Spleen (tissue), 11 donors: ENCODE data around the gene WAPL. TPM values are rescaled to one million over a fixed set of nuclear protein-coding genes. Genes with fewer than 3 reads are reported as not detected.
A peak's percentile ranks its signal among the peaks of the same experiment; 100 is the strongest.

Experiments used
- DNase-seq: peaks from one replicate; pipeline ENCODE4 v3.0.0-alpha.2; 2020
- H3K27ac ChIP-seq, 8 donors: fragments of 200-600 bp; sonication (generic) in 7 of 8; 1 replicate in 4 of 8; 2 replicates in 4 of 8; pipeline versions ENCODE4 v1.5.0 to v1.8.0; 2016 to 2021; ENCODE audit warnings: inconsistent platforms in 4 of 8, mild to moderate bottlenecking in 4 of 8, moderate library complexity in 1 of 8
- H3K27me3 ChIP-seq, 7 donors: fragments of 200-600 bp; sonication (generic) in 6 of 7; replicated peaks in 1 of 7; 1 replicate in 4 of 7; 2 replicates in 3 of 7; pipeline versions ENCODE4 v1.5.0 to v1.8.0; 2016 to 2021; ENCODE audit warnings: inconsistent platforms in 3 of 7, mild to moderate bottlenecking in 1 of 7
- H3K36me3 ChIP-seq, 6 donors: fragments of 200-600 bp; sonication (generic) in 5 of 6; 1 replicate in 4 of 6; 2 replicates in 2 of 6; pipeline versions ENCODE4 v1.5.0 to v1.8.0; 2016 to 2021; ENCODE audit warnings: inconsistent platforms in 2 of 6
- H3K4me1 ChIP-seq, 6 donors: fragments of 200-600 bp; sonication (generic) in 5 of 6; 1 replicate in 3 of 6; 2 replicates in 3 of 6; pipeline versions ENCODE4 v1.5.0 to v1.8.0; 2016 to 2021; ENCODE audit warnings: inconsistent platforms in 3 of 6
- H3K4me3 ChIP-seq, 8 donors: fragments of 200-600 bp; sonication (generic) in 7 of 8; 1 replicate in 4 of 8; 2 replicates in 4 of 8; pipeline versions ENCODE4 v1.5.0 to v1.8.0; 2016 to 2021; ENCODE audit warnings: inconsistent platforms in 4 of 8, mild to moderate bottlenecking in 4 of 8, moderate library complexity in 2 of 8
- H3K9me3 ChIP-seq, 8 donors: fragments of 200-600 bp; sonication (generic) in 7 of 8; 1 replicate in 4 of 8; 2 replicates in 4 of 8; pipeline versions ENCODE4 v1.5.0 to v1.8.0; 2016 to 2021; ENCODE audit warnings: inconsistent platforms in 4 of 8
- POLR2A ChIP-seq, 3 donors: fragments of 450-650 bp; IDR thresholded peaks; one replicate each; pipeline ENCODE4 v1.5.1; 2017; ENCODE audit warnings: antibody characterized with exemption in 3 of 3, mild to moderate bottlenecking in 1 of 3
- POLR2AphosphoS5 ChIP-seq, 3 donors: sonication (generic); formaldehyde crosslinking; IDR thresholded peaks; one replicate each; pipeline ENCODE4 v1.5.1; 2017; ENCODE audit warnings: antibody characterized with exemption in 3 of 3
- WGBS, 5 donors: extraction: QIAGEN DNeasy Blood & Tissue Kit in 3 of 5; methylation state at CpG; one replicate each; pipeline versions ENCODE4 v1.1.5 to v1.1.7; 2013 to 2018; 5-methylcytosine and 5-hydroxymethylcytosine counted together
- intact Hi-C: fragments of 100-400 bp; cut with DNase I; formaldehyde crosslinking; loops from one replicate; pipeline ENCODE4 v1.15.0; 2023; ENCODE audit warnings: low total_unique reads
- polyA plus RNA-seq, 3 donors: library from polyadenylated mRNA; stranded (reverse); fragments of 200-250 nt; gene quantifications; one replicate each; pipeline ENCODE4 v1.2.1, GENCODE V29; 2013
- total RNA-seq, 7 donors: library from RNA; depleted of rRNA in 3 of 7; stranded (reverse); fragments of >200 nt in 3 of 7; fragmentation: NEBNext Ultra II Directional in 4 of 7; extraction: Animal tissue kit (Norgen Biotek cat#: 25700) in 4 of 7; gene quantifications; one replicate each; pipeline versions ENCODE4 v1.1.0 to v1.2.1, GENCODE V29; 2016 to 2021
- TF ChIP-seq, protein P1 (sequence below), 11 experiments: fragments of 200-600 bp in 7 of 11; fragments of 450-650 bp in 4 of 11; sonication (generic) in 4 of 11; IDR thresholded peaks in 8 of 11; conservative IDR thresholded peaks in 3 of 11; 1 replicate in 7 of 11; 2 replicates in 4 of 11; pipeline versions ENCODE4 v1.4.0 to v1.8.0; 2016 to 2021; ENCODE audit warnings: antibody characterized with exemption in 11 of 11, inconsistent platforms in 4 of 11, mild to moderate bottlenecking in 1 of 11
- donor health status: healthy with polysubstance abuse.
- donor health status: DM: no; HTN: no; CAD: no; lungs with moderate emphysema.
- donor health status: DM: no; HTN: no; CAD: no.
- donor health status: Bipolar disorder and iron deficiency.
- donor health status: healthy.
- donor health status: DM: no; HTN: no; CAD: no.
- donor health status: DM: yes; HTN: yes; CAD: no.

WAPL gene
- total and polyA plus RNA-seq, 10 donors = 13.6 to 59.1 (median 43.0) TPM

DNA sequence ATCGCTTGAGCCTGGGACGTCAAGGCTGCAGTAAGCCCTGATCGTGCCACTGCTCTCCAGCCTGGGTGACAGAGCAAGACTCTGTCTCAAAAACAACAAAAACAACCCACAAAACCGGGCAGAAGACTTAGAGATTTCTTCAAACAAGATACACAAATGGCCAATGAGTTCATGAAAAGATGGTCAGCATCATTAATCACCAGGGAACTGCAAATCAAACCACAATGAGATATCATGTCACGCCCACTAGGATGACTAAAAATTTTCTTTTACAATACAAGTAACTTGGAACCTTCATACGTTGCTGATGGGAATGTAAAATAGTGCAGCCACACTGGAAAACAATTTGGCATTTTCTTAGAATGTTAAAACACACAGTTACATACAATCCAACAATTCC is 77.7 kb downstream of the WAPL start:
- intact Hi-C loops = no loop called here
- H3K9me3 ChIP-seq = no peaks in the 10 kb centered on the region
- peaks cover 7 to 100% (median 74%) of the 10 kb centered on the region in 6 donors for H3K36me3 ChIP-seq
- H3K4me3 ChIP-seq = no peak overlapping the region
- no peak for DNase-seq
- H3K27ac ChIP-seq = no peak overlapping the region
- peaks cover 0 to 35% (median 14%) of the 10 kb centered on the region in 6 donors for H3K4me1 ChIP-seq
- H3K27me3 ChIP-seq = no peaks in the 10 kb centered on the region
- TF ChIP-seq POLR2AphosphoS5 (IDR thresholded peaks at IDR 0.05) (no peak), POLR2A (IDR thresholded peaks at IDR 0.05) (no peak)
- TF ChIP-seq, protein P1, sequence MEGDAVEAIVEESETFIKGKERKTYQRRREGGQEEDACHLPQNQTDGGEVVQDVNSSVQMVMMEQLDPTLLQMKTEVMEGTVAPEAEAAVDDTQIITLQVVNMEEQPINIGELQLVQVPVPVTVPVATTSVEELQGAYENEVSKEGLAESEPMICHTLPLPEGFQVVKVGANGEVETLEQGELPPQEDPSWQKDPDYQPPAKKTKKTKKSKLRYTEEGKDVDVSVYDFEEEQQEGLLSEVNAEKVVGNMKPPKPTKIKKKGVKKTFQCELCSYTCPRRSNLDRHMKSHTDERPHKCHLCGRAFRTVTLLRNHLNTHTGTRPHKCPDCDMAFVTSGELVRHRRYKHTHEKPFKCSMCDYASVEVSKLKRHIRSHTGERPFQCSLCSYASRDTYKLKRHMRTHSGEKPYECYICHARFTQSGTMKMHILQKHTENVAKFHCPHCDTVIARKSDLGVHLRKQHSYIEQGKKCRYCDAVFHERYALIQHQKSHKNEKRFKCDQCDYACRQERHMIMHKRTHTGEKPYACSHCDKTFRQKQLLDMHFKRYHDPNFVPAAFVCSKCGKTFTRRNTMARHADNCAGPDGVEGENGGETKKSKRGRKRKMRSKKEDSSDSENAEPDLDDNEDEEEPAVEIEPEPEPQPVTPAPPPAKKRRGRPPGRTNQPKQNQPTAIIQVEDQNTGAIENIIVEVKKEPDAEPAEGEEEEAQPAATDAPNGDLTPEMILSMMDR (IDR thresholded peaks at IDR 0.05 in 8 of 11, conservative IDR thresholded peaks at IDR 0.05 in 3 of 11) = no peak
- WGBS, 5 donors = 75 to 93% (median 85%) methylated on average over 6 of the region's 6 CpGs

DNA sequence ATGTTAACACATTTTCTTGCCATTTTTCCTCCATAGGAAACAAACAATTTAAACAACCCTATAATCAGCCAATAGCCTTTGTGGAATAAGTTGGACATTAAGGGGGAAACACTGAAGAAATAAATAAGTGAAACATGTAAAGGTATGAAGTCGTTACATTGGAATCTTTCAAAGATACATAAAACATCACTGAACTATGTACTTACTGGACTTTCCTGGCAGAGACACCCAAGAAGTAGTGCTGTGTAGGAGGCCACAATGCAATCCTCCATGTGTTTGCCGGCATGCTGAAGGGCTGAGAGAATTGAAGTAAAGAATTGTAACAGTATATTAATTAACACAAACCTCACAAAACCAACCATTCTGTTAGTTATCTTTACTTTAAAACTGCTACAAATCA is 78.5 kb downstream of the WAPL start:
- Histone ChIP-seq H3K9me3 (no peaks in the 10 kb centered on the region), H3K27me3 (no peaks in the 10 kb centered on the region), H3K36me3 (peaks cover 7 to 99% (median 74%) of the 10 kb centered on the region in 6 donors), H3K27ac (no peak overlapping the region), H3K4me3 (no peak overlapping the region), H3K4me1 (peaks cover 0 to 32% (median 14%) of the 10 kb centered on the region in 6 donors)
- TF ChIP-seq POLR2AphosphoS5 (IDR thresholded peaks at IDR 0.05) = no peak
- TF ChIP-seq, protein P1 (IDR thresholded peaks at IDR 0.05 in 8 of 11, conservative IDR thresholded peaks at IDR 0.05 in 3 of 11) = no peak
- TF ChIP-seq POLR2A (IDR thresholded peaks at IDR 0.05) = no peak
- 91 to 97% (median 97%) methylated on average over 2 of the region's 2 CpGs for WGBS, 5 donors
- DNase-seq = no peak
- intact Hi-C loops = no loop called here

DNA sequence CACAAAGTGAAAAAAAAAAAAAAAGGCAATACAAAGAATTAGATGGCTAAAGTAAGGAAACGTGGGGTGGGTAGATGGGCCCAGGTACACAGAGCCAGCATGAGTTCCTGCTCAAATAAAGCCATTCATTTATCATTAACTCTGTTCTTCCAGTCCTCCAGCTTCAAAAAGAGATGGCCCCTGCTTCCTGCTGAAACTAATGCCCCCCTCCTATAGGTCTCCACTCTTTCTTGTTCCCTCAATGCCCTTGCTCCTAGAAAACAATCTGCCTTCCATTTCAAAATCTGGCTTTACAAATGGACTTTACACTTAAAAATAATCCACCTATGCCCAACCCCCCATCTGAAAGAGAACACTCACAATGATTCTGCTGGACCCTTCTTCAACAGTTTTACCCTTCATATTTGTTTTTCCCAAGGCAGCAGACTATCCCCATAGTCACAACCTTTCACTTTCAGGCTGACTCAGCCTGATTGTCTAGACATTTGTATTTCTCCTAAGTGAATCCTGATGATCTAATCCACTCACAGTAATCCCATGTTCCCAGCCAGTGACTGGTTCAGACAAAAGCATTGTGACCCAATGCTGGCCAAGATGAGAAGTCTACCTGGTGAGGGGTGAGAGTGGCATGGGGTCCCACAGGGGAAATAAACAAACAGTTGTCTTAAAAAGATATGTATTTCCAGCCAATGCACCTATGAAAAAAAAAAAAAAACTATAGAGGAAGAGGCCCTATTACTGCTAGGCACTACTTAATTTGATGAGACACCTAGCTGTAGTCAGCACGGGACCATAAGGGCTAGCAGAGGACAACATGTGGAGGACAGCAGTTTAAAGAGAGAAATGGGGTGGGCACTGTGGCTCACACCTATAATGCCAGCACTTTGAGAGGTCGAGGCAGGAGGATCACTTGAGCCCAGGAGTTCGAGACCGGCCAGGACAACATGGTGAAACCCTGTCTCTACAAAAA is 80.4 kb downstream of the WAPL start:
- Histone ChIP-seq H3K9me3 (no peaks in the 10 kb centered on the region), H3K4me3 (no peak overlapping the region), H3K36me3 (peaks cover 10 to 100% (median 85%) of the 10 kb centered on the region in 6 donors), H3K4me1 (peaks cover 0 to 13% (median 6%) of the 10 kb centered on the region in 6 donors), H3K27ac (peak overlapping the region in 1 of 8 donors; percentile 3), H3K27me3 (no peaks in the 10 kb centered on the region)
- intact Hi-C loops = no loop called here
- TF ChIP-seq POLR2AphosphoS5 (IDR thresholded peaks at IDR 0.05) (no peak), POLR2A (IDR thresholded peaks at IDR 0.05) (no peak)
- TF ChIP-seq, protein P1 (IDR thresholded peaks at IDR 0.05 in 8 of 11, conservative IDR thresholded peaks at IDR 0.05 in 3 of 11) = no peak
- WGBS, 5 donors = 93 to 98% (median 97%) methylated on average over 5 of the region's 5 CpGs
- no peak for DNase-seq

DNA sequence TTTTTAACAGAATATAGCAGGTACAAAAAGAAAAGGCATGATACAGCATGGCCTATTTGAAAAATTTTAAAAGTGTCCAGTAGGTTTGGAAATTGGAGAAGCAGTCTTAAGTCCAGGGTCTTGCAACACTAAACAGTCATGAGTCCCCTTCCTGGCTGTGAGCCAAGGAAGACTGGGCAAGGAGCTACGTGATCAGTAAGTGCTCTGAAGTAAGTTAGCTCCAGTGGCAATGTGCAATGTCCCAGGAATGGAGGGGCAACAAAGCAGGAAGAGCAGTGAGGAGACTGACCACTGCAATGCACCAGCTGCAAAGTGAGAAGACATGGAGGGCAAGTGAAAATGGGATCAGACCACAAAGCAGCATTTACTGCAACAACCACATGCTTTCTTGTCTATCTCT is 82.0 kb downstream of the WAPL start:
- H3K27me3 ChIP-seq = no peaks in the 10 kb centered on the region
- TF ChIP-seq POLR2AphosphoS5 (IDR thresholded peaks at IDR 0.05) = peak in 1 of 3 donors; percentile 51
- TF ChIP-seq POLR2A (IDR thresholded peaks at IDR 0.05) = no peak
- TF ChIP-seq, protein P1 (IDR thresholded peaks at IDR 0.05 in 8 of 11, conservative IDR thresholded peaks at IDR 0.05 in 3 of 11) = no peak
- intact Hi-C loops = no loop called here
- no peak for DNase-seq
- no peak overlapping the region for H3K4me3 ChIP-seq
- 6 to 38% (median 15%) methylated on average over 1 of the region's 1 CpG for WGBS, 5 donors
- peaks cover 10 to 100% (median 80%) of the 10 kb centered on the region in 6 donors for H3K36me3 ChIP-seq
- peak overlapping the region in 3 of 8 donors; percentile 29 to 54 (median 54) for H3K27ac ChIP-seq
- H3K9me3 ChIP-seq = no peaks in the 10 kb centered on the region
- H3K4me1 ChIP-seq = peaks cover 0 to 12% (median 6%) of the 10 kb centered on the region in 6 donors
